ENCODE results near the gene IMMP2L.
A peak's percentile ranks its signal among the peaks of the same experiment; 100 is the strongest.

The IMMP2L gene

GRCh38 chr7:110762546-110763225 lies 799.6 kb downstream of the IMMP2L start:
- no peak for DNase-seq

- peak in 1 of 2 experiments; percentile 40 for DNase-seq
Measured at GRCh38 chr7:110760341-110760740, 802.0 kb downstream of the IMMP2L start.

GRCh38 chr7:110759069-110759468 lies 803.2 kb downstream of the IMMP2L start:
- DNase-seq, result no peak

- DNase-seq, result no peak
Measured at GRCh38 chr7:110754649-110755048, 807.6 kb downstream of the IMMP2L start.

- no peak for DNase-seq
Measured at GRCh38 chr7:110750931-110751605, 811.2 kb downstream of the IMMP2L start.

GRCh38 chr7:110733221-110733620 lies 829.1 kb downstream of the IMMP2L start:
- no peak for DNase-seq

GRCh38 chr7:110724811-110725210 lies 837.5 kb downstream of the IMMP2L start:
- DNase-seq, result no peak

- no peak for DNase-seq
Measured at GRCh38 chr7:110721395-110721794, 840.9 kb downstream of the IMMP2L start.

- no peak for DNase-seq
Measured at GRCh38 chr7:110720626-110721025, 841.7 kb downstream of the IMMP2L start.

- DNase-seq, result no peak
Measured at GRCh38 chr7:110719741-110720140, 842.6 kb downstream of the IMMP2L start.

GRCh38 chr7:110718503-110719205 lies 843.6 kb downstream of the IMMP2L start:
- peak in 1 of 2 experiments; percentile 14 for DNase-seq

- no peak for DNase-seq
Measured at GRCh38 chr7:110704225-110704624, 858.1 kb downstream of the IMMP2L start.

GRCh38 chr7:110698576-110698975 lies 863.7 kb downstream of the IMMP2L start:
- no peak for DNase-seq

- DNase-seq, result no peak
Measured at GRCh38 chr7:110693344-110693743, 868.9 kb downstream of the IMMP2L start.

GRCh38 chr7:110688908-110689307 lies 873.4 kb downstream of the IMMP2L start:
- DNase-seq, result no peak

- DNase-seq, result no peak
Measured at GRCh38 chr7:110685899-110686298, 876.4 kb downstream of the IMMP2L start.

GRCh38 chr7:110681941-110682340 lies 880.4 kb downstream of the IMMP2L start:
- DNase-seq, result no peak

GRCh38 chr7:110677405-110677804 lies 884.9 kb downstream of the IMMP2L start:
- DNase-seq, result no peak

GRCh38 chr7:110676785-110677184 lies 885.5 kb downstream of the IMMP2L start:
- no peak for DNase-seq

- DNase-seq, result no peak
Measured at GRCh38 chr7:110675383-110676103, 886.7 kb downstream of the IMMP2L start.

GRCh38 chr7:110673148-110673547 lies 889.1 kb downstream of the IMMP2L start:
- DNase-seq, result no peak

- DNase-seq, result no peak
Measured at GRCh38 chr7:110669410-110669809, 892.9 kb downstream of the IMMP2L start.

GRCh38 chr7:110664803-110665202 lies 897.5 kb downstream of the IMMP2L start:
- DNase-seq, result no peak
